T1000 (cell line): Measurements from ENCODE around the gene LACTB.

Experiments used
- DNase-seq: peaks from one replicate; lab custom pipeline; 2025; ENCODE audit warnings: mixed read lengths; lab: John Stamatoyannopoulos, UW

Gene LACTB

GRCh38 chr15:63121382-63122001, at the start of gene LACTB:
TSS of gene LACTB (plus strand) at chr15:63121861. CDS start at chr15:63121872, 11 bp downstream.
- DNase-seq = peak; percentile 72

- no peak for DNase-seq
Measured at GRCh38 chr15:63072023-63072650, 49.5 kb upstream of the LACTB start.

GRCh38 chr15:63072809-63073277, 48.8 kb upstream of the LACTB start:
- DNase-seq = no peak

- no peak for DNase-seq
Measured at GRCh38 chr15:63073497-63074172, 48.0 kb upstream of the LACTB start.

GRCh38 chr15:63075015-63075983, 46.4 kb upstream of the LACTB start:
- DNase-seq = no peak

GRCh38 chr15:63075984-63076713, 45.5 kb upstream of the LACTB start:
- DNase-seq = no peak

GRCh38 chr15:63076714-63077046, 45.0 kb upstream of the LACTB start:
- no peak for DNase-seq

- no peak for DNase-seq
Measured at GRCh38 chr15:63077952-63078351, 43.7 kb upstream of the LACTB start.

GRCh38 chr15:63079947-63080626, 41.6 kb upstream of the LACTB start:
- DNase-seq = no peak

- no peak for DNase-seq
Measured at GRCh38 chr15:63080634-63081250, 40.9 kb upstream of the LACTB start.

- no peak for DNase-seq
Measured at GRCh38 chr15:63082366-63082765, 39.3 kb upstream of the LACTB start.

GRCh38 chr15:63083044-63083443, 38.6 kb upstream of the LACTB start:
- no peak for DNase-seq

- no peak for DNase-seq
Measured at GRCh38 chr15:63083541-63083940, 38.1 kb upstream of the LACTB start.

- DNase-seq = no peak
Measured at GRCh38 chr15:63084806-63085205, 36.9 kb upstream of the LACTB start.

GRCh38 chr15:63085289-63085688, 36.4 kb upstream of the LACTB start:
- no peak for DNase-seq

- DNase-seq = no peak
Measured at GRCh38 chr15:63086271-63086670, 35.4 kb upstream of the LACTB start.

- DNase-seq = no peak
Measured at GRCh38 chr15:63086947-63087346, 34.7 kb upstream of the LACTB start.

- no peak for DNase-seq
Measured at GRCh38 chr15:63088533-63089245, 33.0 kb upstream of the LACTB start.

- DNase-seq = peak; percentile 51
Measured at GRCh38 chr15:63089260-63090043, 32.2 kb upstream of the LACTB start.
